Left cardiac atrium (tissue), 4 donors: ENCODE results near the gene CSTF2. TPM values are rescaled to one million over a fixed set of nuclear protein-coding genes. Genes with fewer than 3 reads are reported as not detected.

Experiments
- ATAC-seq, 2 donors: fragments of 200-7000 bp; cut with Tn5 transposase; one replicate each; pipeline ENCODE4 v1.9.1; 2020; ENCODE audit warnings: mild to moderate bottlenecking in 2 of 2, moderate library complexity in 2 of 2
- DNase-seq: peaks from one replicate; pipeline ENCODE4 v3.0.0-alpha.2; 2020
- intact Hi-C, 2 donors: fragments of 100-400 bp; cut with DNase I; formaldehyde crosslinking; loops; one replicate each; pipeline versions ENCODE4 v1.14.1 to v1.15.1; 2022 to 2023
- total RNA-seq, 2 donors: library from RNA; stranded (reverse); fragmentation: NEBNext Ultra II Directional; extraction: Animal tissue kit (Norgen Biotek cat#: 25700); gene quantifications; one replicate each; pipeline ENCODE4 v1.2.1, GENCODE V29; 2021
- donor health status: DM: no; HTN: yes; CAD: no.
- donor health status: DM: no; HTN: yes; CAD: no; lungs with severe emphysema.
- donor health status: DM: yes; HTN: yes; CAD: no.
- donor health status: Dilated cardiomyopathy.

CSTF2 gene
- total RNA-seq, 2 donors from 2014 or later: 7.1 to 7.5 TPM

DNA sequence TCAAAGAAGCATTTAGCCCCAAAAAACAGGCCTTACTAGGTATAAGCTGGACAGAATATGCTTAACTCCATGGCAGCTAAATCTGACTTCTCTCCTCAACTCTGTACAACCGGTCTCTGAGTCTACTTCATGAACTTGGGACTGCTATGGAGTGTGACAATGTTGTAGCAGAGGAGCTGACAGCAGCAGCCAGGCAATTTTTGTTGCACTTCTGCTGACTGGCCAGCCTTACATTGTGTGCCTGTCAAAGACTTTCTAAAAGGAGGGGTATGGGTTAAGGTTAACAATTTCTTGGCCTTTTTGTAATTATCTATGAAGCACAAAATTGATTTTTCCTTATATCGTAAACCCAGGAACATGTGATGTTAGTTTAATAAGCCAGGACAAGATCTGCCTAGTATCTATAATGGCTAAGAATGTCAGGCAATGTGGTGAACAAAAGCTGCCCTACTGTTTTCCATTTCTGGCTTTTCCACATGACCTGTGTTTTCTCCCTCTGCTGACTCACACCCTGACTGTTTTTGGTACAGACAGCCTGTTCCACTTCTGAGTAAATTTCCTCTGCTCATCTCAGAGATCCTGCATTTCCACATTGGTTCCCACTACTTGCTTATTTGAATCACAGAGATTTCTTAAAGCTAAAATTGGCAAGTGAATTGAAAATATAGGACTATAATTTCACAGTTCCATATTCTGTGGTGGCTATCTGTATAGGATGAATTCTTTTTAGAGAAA, 44.6 kb downstream of the CSTF2 start:
- peak in 1 of 2 donors; percentile 51 for ATAC-seq
- no peak for DNase-seq
- intact Hi-C loops: no loop called here

DNA sequence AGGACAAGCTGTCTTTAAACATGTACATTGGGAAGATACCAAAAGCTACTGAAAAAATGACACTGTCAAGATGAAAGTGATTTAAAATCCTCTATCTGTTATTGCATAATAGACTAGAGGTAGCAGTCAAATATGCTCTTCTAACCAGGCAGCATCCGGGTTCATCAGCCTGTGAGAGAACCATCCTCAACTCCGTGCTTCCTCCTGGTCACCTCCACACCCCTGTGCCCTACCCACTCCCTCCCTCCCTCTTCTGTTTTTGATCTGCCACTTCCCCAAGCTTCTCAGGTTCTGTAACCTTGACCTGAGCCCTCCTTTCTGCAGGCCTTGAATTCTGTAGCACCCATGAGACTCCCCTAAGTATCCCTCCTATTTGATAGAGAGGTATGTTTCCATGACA, 48.1 kb downstream of the CSTF2 start:
- ATAC-seq (no peak), DNase-seq (no peak)
- intact Hi-C loops: no loop called here

DNA sequence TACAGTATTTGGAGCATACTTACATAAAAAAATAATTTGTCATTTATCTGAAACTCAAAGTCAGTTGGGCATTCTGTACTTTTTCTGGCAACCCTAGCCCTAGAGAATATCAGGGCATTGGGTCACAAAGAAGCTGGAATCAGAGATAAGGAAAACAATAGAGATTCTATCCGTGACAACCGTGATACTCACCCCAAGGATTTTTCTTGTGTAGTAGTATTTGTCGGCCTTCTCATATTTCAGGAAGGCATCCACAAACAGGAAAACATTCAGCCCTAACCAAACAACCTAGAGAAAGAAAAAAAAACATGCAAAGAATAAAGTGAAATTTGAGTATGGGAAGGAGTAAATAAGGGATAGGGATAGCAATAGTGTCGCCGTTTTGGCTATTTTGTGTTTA, 50.3 kb downstream of the CSTF2 start:
- ATAC-seq (no peak), DNase-seq (no peak)
- intact Hi-C loops: no loop called here

DNA sequence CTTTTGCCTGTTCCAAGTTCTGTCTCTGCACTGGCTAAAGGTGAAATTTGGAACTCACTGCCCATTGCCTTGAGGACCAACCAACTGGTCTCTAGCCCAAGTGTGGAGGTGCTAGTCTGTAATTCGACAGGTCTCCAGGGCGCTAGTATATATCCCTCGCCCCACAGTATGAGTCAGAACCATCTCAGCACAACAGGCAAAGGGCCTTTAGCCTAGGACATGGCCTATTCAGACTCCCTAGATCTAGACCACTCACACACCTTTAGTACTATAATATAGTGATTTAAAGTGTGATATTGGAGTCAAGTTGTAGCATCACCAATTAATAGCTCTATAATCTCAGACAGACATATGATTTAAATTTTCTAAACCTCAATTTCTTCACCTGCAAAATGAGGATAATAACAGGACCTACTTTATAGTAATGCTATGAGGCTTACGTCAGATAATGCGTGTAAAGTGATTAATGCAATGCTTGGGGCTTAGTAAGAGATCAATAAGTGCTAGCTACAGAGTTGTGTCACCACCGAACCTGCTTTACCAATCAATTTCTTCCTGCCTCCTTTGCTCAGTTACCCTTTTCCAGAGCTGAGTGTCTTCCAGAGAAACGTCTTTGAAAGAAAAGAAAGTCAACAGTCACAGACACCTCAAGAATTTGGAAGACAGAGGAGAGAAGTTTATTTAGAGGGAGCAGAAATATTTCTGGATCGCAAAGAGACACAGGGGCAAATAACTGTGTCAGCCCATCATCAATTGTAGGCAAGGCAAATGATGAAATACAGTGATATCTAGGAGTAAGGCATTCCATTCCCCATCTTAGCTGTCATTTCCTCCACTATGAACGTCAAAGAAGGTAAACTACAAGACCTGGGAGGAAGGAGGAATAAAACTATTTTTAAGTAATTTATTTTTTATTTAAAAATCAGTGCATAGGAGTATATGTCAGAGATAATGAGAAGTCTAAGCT, 51.7 kb downstream of the CSTF2 start:
- intact Hi-C loops: no loop called here
- peak in 1 of 2 donors; percentile 80 for ATAC-seq
- DNase-seq: no peak

DNA sequence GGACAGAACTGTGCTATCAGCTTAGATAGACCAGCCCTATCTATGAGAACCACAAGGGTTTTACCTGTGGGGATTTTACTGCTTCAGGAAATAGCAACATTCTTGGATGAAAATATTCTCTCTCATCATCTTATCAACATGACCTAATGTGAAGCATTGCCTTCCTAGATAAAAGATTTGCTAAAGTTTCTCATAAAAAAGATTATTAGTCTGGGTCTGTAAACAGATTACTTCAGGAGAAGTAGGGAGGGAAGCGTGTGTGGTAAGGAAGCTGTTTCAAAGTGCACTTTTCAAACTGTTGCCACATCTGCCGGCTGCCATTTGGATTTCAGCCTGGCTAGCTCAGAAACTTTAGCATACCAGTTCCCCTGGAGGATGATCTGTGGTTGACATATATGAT, 54.1 kb downstream of the CSTF2 start, which contains the start of gene NOX1:
NOX1 (minus strand) TSS at position 35 of the 400 bp plus-strand sequence. CDS start 220 bp downstream, outside the sequence.
- ATAC-seq (peak in 1 of 2 donors; percentile 58), DNase-seq (no peak)
- intact Hi-C loops: no loop called here

DNA sequence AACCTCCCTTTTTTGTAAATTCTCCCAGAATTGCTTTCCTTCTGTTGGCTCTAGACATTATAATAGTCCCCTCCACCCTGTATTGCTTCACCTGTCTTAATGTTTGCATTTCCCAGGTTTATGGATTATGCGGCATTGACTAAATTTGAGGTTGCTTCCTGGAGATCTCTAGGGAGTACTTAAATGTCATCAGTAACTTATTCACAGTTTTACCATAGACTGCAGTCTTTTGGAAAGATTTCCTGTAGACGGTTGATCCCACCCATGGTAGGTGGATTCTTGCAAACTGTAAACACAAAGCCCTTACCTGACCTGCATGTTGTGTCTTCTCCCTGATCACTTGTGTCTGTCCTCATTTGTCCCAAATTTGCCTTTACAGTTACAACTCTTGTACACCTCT, 60.2 kb downstream of the CSTF2 start:
- intact Hi-C loops: no loop called here
- ATAC-seq: no peak
- DNase-seq: no peak

DNA sequence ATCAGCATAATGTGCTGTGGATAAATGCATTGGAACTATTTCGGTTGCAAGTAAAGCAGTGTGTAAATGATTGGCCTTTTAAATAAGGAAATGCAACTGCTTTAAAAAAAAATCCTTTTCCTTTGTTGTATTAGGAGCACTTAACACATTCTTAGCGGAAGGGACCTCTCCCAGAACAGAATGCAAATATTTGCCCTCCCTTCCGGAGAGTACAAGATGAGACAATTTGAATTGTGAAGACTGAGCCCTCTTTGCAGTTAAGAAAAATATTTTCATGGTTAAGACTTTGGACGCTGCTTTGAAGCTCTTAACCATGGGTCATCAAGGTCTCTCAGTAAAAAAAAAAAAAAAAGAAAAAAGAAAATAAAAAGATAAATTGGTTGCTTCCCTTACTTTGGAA, 63.5 kb downstream of the CSTF2 start:
- DNase-seq (no peak), ATAC-seq (no peak)
- intact Hi-C loops: no loop called here

Other genes with a start within 250 kb of the CSTF2 start
- 1 to 10 TPM in 1 of 2 donors, under 1 TPM in 1; 0.77 to 1.8 TPM for gene TNMD, start 235.5 kb upstream of the CSTF2 start, total RNA-seq
- 10 to 100 TPM in 1 of 2 donors, 1 to 10 TPM in 1; 8.0 to 10.1 TPM for gene TSPAN6, start 183.6 kb upstream of the CSTF2 start, total RNA-seq
- 10 to 100 TPM; 20.4 to 37.4 TPM for gene SRPX2, start 176.2 kb upstream of the CSTF2 start, total RNA-seq
- 1 to 10 TPM; 3.6 to 5.8 TPM for gene SYTL4, start 88.3 kb upstream of the CSTF2 start, total RNA-seq
- not detected for gene NOX1, start 54.0 kb downstream of the CSTF2 start, total RNA-seq
- not detected for gene XKRX, start 108.5 kb downstream of the CSTF2 start, total RNA-seq
- not detected for gene ARL13A, start 149.3 kb downstream of the CSTF2 start, total RNA-seq
- 10 to 100 TPM; 14.3 to 15.6 TPM for gene TRMT2B, start 231.7 kb downstream of the CSTF2 start, total RNA-seq